NCI-H2029 treated with DMSO at 0.1 percent for 48 hours (cell line): ENCODE measurements around the gene PSPN.
"Not testable (repeated sequence)": the region's sequence is repeated elsewhere in the genome, so short reads cannot be mapped to it uniquely, and the experiment has no call there.

ENCODE experiments used
- DNase-seq: peaks from one replicate; lab custom pipeline; 2025; lab: John Stamatoyannopoulos, UW

PSPN gene

GRCh38 chr19:6402837-6403608, 27.3 kb upstream of the PSPN start:
- no peak for DNase-seq

- DNase-seq, result no peak
Observed at GRCh38 chr19:6402058-6402457, 26.3 kb upstream of the PSPN start.

- not testable (repeated sequence) for DNase-seq
Observed at GRCh38 chr19:6400062-6400944, 24.6 kb upstream of the PSPN start.

- DNase-seq, result no peak
Observed at GRCh38 chr19:6396305-6396704, 20.6 kb upstream of the PSPN start.

GRCh38 chr19:6394831-6395230, 19.1 kb upstream of the PSPN start:
- no peak for DNase-seq

GRCh38 chr19:6393983-6394412, 18.3 kb upstream of the PSPN start:
- DNase-seq, result peak; percentile 18

- DNase-seq, result peak; percentile 90
Observed at GRCh38 chr19:6393074-6393982, 17.6 kb upstream of the PSPN start, which contains the start of gene GTF2F1. GTF2F1 (minus strand) TSS chr19:6393164; CDS start chr19:6392995, 169 bp downstream.

GRCh38 chr19:6392221-6393073, 16.7 kb upstream of the PSPN start:
- no peak for DNase-seq

GRCh38 chr19:6387372-6387771, 11.6 kb upstream of the PSPN start:
- no peak for DNase-seq

- no peak for DNase-seq
Observed at GRCh38 chr19:6384381-6384780, 8.6 kb upstream of the PSPN start.

GRCh38 chr19:6383188-6383587, 7.5 kb upstream of the PSPN start:
- DNase-seq, result no peak

GRCh38 chr19:6381030-6381750, 5.5 kb upstream of the PSPN start:
- no peak for DNase-seq

- DNase-seq, result no peak
Observed at GRCh38 chr19:6379744-6380143, 4.0 kb upstream of the PSPN start.

GRCh38 chr19:6378486-6378885, 2.8 kb upstream of the PSPN start:
- DNase-seq, result no peak

GRCh38 chr19:6378041-6378440, 2.3 kb upstream of the PSPN start:
- no peak for DNase-seq

- no peak for DNase-seq
Observed at GRCh38 chr19:6376512-6377190, 918 bp upstream of the PSPN start.

GRCh38 chr19:6374711-6375410, 872 bp downstream of the PSPN start:
- DNase-seq, result no peak

- no peak for DNase-seq
Observed at GRCh38 chr19:6374161-6374709, 1.5 kb downstream of the PSPN start.

- no peak for DNase-seq
Observed at GRCh38 chr19:6373813-6374108, 2.0 kb downstream of the PSPN start.
